ENCODE measurements around the gene WDR54. TPM values are rescaled to one million over a fixed set of nuclear protein-coding genes. Genes with fewer than 3 reads are reported as not detected.

Gene WDR54
- total and polyA plus RNA-seq, 5 donors = 3.4 to 4.5 (median 3.4) TPM

DNA sequence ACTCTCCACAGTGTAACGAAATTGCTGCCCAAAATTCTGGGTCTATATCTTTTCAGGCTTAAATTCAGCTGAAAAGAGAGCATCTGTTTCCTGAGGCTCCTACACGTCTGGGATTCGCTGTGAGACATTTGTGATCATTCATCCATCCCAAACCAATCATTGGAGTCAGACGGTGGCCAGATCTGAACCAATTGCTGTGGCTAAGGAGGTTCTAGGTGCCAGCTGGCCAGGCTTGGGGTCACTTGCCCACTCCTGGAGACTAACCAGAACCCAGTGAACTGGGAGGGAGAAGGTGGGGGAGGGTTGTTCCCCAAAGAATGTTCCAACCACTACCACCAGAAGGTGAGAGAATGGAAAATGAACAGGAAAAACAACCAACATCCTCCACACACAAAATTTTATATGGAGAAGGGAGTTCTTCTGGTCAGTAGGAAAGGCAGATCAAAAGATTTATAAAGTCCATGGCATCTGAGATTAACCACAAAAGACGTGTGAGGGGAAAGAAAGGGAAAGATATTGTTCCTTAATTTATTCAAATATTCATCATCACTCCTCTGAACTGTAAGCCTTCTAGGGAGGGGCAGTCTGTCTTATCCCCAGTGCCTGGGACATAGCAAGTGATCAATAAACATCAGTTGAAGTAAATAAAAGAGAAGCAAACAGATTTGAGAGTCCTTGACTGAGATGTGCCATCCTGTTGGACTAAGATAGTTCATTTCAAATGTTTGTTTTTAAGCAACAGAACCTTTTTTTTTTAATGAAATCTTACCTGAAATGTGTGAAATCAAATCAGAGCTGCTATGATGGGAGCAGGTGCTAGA is 23.2 kb downstream of the WDR54 start:
- no peaks in the 10 kb centered on the region for H3K27me3 ChIP-seq (ENCODE audit: control insufficient read depth, insufficient read depth)
- 29% methylated on average over 5 of the region's 5 CpGs for WGBS
- no peak overlapping the region for H3K27ac ChIP-seq (ENCODE audit: low read length)
- no peaks in the 10 kb centered on the region for H3K9me3 ChIP-seq (ENCODE audit: control insufficient read depth, low read length)
- ATAC-seq (no peak), DNase-seq (no peak)
- H3K4me3 ChIP-seq (ENCODE audit: low read length) = no peak overlapping the region
- H3K4me1 ChIP-seq (ENCODE audit: control insufficient read depth, insufficient read depth, low read length) = peaks cover 2% of the 10 kb centered on the region
- intact Hi-C loops (cut with DNase I) = no loop called here

DNA sequence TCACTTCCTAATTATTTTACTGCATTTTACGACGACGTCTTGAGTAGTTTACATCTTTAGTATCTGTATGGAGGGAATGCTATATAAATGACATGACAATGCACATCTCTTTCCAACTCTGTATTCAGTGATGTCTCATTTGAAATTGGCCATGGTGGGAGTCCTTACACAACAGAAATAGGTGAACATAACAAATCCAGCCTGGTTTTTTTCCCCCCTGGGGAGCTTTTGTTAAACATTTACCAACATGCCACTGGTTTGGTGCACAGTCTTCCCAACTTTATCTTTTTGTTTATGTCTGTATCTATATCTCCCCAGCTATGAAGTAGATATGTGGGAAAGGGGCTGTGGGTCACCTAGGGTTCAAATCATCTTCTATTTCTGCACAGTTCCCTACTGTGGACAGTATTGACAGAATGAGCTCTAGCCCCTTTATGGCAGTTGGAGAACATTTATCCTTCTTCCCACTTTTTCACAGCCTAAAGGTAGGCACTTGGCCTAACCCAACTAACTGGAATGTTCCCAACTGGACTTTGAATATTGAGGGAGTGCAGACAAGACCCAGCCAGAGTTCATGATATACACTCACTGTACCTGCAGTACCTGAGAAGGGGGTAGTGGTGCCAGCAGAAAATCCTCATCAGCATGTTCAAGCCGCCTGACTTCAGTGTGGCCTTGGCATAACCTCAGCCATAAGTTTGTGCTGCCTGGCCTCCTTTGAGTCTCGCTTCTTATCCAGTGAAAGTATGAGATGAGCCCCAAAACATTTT is 25.9 kb downstream of the WDR54 start:
- ATAC-seq = no peak
- Histone ChIP-seq H3K27me3 (ENCODE audit: control insufficient read depth, insufficient read depth) (no peaks in the 10 kb centered on the region), H3K9me3 (ENCODE audit: control insufficient read depth, low read length) (no peaks in the 10 kb centered on the region), H3K4me3 (ENCODE audit: low read length) (no peak overlapping the region), H3K27ac (ENCODE audit: low read length) (no peak overlapping the region), H3K4me1 (ENCODE audit: control insufficient read depth, insufficient read depth, low read length) (no peaks in the 10 kb centered on the region)
- no peak for DNase-seq
- WGBS = 90% methylated on average over 5 of the region's 5 CpGs
- intact Hi-C loops (cut with DNase I) = no loop called here

DNA sequence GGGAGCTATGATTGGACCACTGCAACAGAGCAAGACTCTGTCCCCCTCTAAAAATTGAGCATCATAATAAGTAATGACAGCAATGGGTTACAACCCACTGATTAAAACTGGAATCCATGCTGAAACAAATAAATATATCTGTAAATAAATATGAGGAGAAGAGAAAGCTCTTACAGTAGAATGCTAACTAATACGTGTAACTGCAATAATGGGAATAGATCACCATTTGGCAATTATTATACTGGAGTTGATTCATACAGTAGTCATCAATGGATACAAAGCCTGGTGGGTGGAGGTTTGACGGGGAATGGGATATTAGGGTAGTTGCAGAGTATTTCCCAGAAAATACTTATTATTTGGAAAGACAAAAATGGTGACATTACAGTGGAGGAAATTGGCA is 27.2 kb downstream of the WDR54 start:
- intact Hi-C loops (cut with DNase I) = no loop called here
- Histone ChIP-seq H3K4me3 (ENCODE audit: low read length) (no peak overlapping the region), H3K27me3 (ENCODE audit: control insufficient read depth, insufficient read depth) (no peaks in the 10 kb centered on the region), H3K9me3 (ENCODE audit: control insufficient read depth, low read length) (no peaks in the 10 kb centered on the region), H3K4me1 (ENCODE audit: control insufficient read depth, insufficient read depth, low read length) (no peaks in the 10 kb centered on the region), H3K27ac (ENCODE audit: low read length) (no peak overlapping the region)
- DNase-seq = no peak
- 75% methylated on average over 2 of the region's 2 CpGs for WGBS
- ATAC-seq = no peak

GRCh38 chr2:74450570-74451190 is 29.1 kb downstream of the WDR54 start:
- WGBS = 68% methylated on average over 3 of the region's 3 CpGs
- Histone ChIP-seq H3K9me3 (ENCODE audit: control insufficient read depth, low read length) (no peaks in the 10 kb centered on the region), H3K27me3 (ENCODE audit: control insufficient read depth, insufficient read depth) (no peaks in the 10 kb centered on the region), H3K4me3 (ENCODE audit: low read length) (no peak overlapping the region), H3K27ac (ENCODE audit: low read length) (no peak overlapping the region), H3K4me1 (ENCODE audit: control insufficient read depth, insufficient read depth, low read length) (peaks cover 5% of the 10 kb centered on the region)
- no peak for ATAC-seq
- intact Hi-C loops (cut with DNase I) = no loop called here
- DNase-seq = no peak

- 2% methylated on average over 40 of the region's 40 CpGs for WGBS
These were observed 33.4 kb downstream of the WDR54 start, which contains the start of gene INO80B for GRCh38 chr2:74454654-74455511. Gene INO80B, plus strand, starts transcription at chr2:74455087. Its CDS starts 30 bp downstream, at chr2:74455117.

DNA sequence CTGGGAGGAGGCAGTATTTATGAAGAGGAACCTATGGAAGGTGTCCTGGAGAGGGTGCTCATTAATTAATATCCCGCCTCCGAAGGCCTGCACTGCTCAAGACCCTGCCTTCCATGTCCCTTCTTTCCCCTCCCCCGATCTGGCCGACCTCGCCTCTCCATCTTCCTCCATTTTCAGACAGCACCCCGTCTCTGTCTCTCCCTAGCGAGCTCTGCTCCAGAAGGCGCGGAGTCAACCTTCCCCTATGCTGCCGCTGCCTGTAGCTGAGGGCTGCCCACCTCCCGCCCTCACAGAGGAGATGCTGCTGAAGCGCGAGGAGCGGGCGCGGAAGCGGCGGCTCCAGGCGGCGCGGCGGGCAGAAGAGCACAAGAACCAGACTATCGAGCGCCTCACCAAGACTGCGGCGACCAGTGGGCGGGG is 35.6 kb downstream of the WDR54 start:
- H3K4me1 ChIP-seq (ENCODE audit: control insufficient read depth, insufficient read depth, low read length) = peaks cover 9% of the 10 kb centered on the region
- peak overlapping the region; percentile 69 for H3K4me3 ChIP-seq (ENCODE audit: low read length)
- H3K27me3 ChIP-seq (ENCODE audit: control insufficient read depth, insufficient read depth) = no peaks in the 10 kb centered on the region
- 2% methylated on average over 27 of the region's 27 CpGs for WGBS
- peak overlapping the region; percentile 96 for H3K27ac ChIP-seq (ENCODE audit: low read length)
- no peak for DNase-seq
- no peaks in the 10 kb centered on the region for H3K9me3 ChIP-seq (ENCODE audit: control insufficient read depth, low read length)
- intact Hi-C loops (cut with DNase I) = no loop called here
- no peak for ATAC-seq

More at GRCh38 chr2:74454654-74455511, 33.4 kb downstream of the WDR54 start, which contains the start of gene INO80B:
- ATAC-seq (peak; percentile 66 to 68), DNase-seq (peak; percentile 94 to 97 (median 96))
- Histone ChIP-seq H3K27ac (ENCODE audit: low read length) (peak within 1 kb of the TSS; percentile 75), H3K9me3 (ENCODE audit: control insufficient read depth, low read length) (no peaks in the 10 kb centered on the region), H3K4me3 (ENCODE audit: low read length) (peak within 1 kb of the TSS; percentile 91), H3K4me1 (ENCODE audit: control insufficient read depth, insufficient read depth, low read length) (peaks cover 9% of the 10 kb centered on the region), H3K27me3 (ENCODE audit: control insufficient read depth, insufficient read depth) (no peaks in the 10 kb centered on the region)
- intact Hi-C loops (cut with DNase I) = no loop called here

DNA sequence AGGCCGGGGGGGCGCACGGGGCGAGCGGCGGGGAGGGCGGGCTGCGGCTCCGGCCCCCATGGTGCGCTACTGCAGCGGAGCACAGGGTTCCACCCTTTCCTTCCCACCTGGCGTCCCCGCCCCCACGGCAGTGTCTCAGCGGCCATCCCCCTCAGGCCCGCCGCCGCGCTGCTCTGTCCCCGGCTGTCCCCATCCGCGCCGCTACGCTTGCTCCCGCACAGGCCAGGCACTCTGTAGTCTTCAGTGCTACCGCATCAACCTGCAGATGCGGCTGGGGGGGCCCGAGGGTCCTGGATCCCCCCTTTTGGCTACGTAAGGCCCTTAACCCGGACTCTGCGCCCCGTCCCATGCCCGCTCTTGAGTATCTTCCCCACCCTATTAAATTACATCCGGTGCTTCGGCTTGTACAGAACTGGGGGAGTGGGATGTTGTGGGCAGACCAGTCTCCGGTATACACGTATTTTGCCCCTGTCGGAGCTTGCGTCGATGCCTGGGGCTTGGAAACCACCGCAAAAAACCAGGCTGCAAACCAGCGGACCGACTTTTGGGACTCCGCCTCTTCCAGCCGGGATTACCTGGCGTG is 36.1 kb downstream of the WDR54 start:
- peak overlapping the region; percentile 96 for H3K27ac ChIP-seq (ENCODE audit: low read length)
- intact Hi-C loops (cut with DNase I) = no loop called here
- WGBS = under 1% methylated on average over 46 of the region's 46 CpGs
- H3K4me3 ChIP-seq (ENCODE audit: low read length) = peak overlapping the region; percentile 69
- ATAC-seq (peak; percentile 28), DNase-seq (peak; percentile 60 to 88 (median 84))
- peaks cover 9% of the 10 kb centered on the region for H3K4me1 ChIP-seq (ENCODE audit: control insufficient read depth, insufficient read depth, low read length)
- no peaks in the 10 kb centered on the region for H3K27me3 ChIP-seq (ENCODE audit: control insufficient read depth, insufficient read depth)
- no peaks in the 10 kb centered on the region for H3K9me3 ChIP-seq (ENCODE audit: control insufficient read depth, low read length)

- WGBS = under 1% methylated on average over 38 of the region's 38 CpGs
- H3K9me3 ChIP-seq (ENCODE audit: control insufficient read depth, low read length) = no peaks in the 10 kb centered on the region
- peak; percentile 99 to 100 (median 100) for DNase-seq
- H3K4me3 ChIP-seq (ENCODE audit: low read length) = peak within 1 kb of the TSS; percentile 69
- ATAC-seq = peak; percentile 95
- no peaks in the 10 kb centered on the region for H3K27me3 ChIP-seq (ENCODE audit: control insufficient read depth, insufficient read depth)
- peak within 1 kb of the TSS; percentile 96 for H3K27ac ChIP-seq (ENCODE audit: low read length)
- intact Hi-C loops (cut with DNase I) = no loop called here
- peaks cover 9% of the 10 kb centered on the region for H3K4me1 ChIP-seq (ENCODE audit: control insufficient read depth, insufficient read depth, low read length)
These were observed 36.8 kb downstream of the WDR54 start, which contains the start of gene WBP1 for GRCh38 chr2:74458132-74458937. Gene WBP1, plus strand, starts transcription at chr2:74458438. Its CDS starts 165 bp downstream, at chr2:74458603.

DNA sequence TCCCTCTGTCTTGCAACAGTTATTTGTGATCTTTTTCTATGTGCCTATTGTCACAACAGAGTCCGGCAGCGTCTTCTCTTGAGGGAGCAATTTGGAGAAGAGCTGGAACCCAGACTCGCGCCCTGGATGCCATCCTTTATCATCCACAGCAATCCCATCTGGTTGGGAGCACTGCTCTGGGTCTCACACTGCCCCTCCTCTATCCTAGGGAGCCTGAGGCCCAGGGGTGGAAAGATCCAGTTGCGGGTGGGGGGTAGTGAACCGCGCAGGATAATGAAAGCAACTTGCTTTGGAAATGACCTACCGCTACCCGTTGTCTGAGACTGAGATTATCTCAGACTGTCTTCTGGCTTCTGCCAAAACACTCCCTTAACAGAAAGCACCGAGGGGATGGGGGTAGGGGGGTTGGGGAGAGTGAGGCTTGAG is 37.4 kb downstream of the WDR54 start:
- Histone ChIP-seq H3K4me1 (ENCODE audit: control insufficient read depth, insufficient read depth, low read length) (peaks cover 9% of the 10 kb centered on the region), H3K27me3 (ENCODE audit: control insufficient read depth, insufficient read depth) (no peaks in the 10 kb centered on the region), H3K4me3 (ENCODE audit: low read length) (peak overlapping the region; percentile 68), H3K27ac (ENCODE audit: low read length) (peak overlapping the region; percentile 53), H3K9me3 (ENCODE audit: control insufficient read depth, low read length) (no peaks in the 10 kb centered on the region)
- ATAC-seq (no peak), DNase-seq (no peak)
- intact Hi-C loops (cut with DNase I) = no loop called here
- 2% methylated on average over 10 of the region's 10 CpGs for WGBS

All from right cardiac atrium (tissue), 5 donors.